BLaER1 treated with 17β-estradiol and CSF1 and Interleukin-3, amounts not matched to agents 10 nM and 100 nM (cell line): Measurements from ENCODE around the gene ZNF175.
A peak's percentile ranks its signal among the peaks of the same experiment; 100 is the strongest.

Source experiments
- H3K27ac ChIP-seq, 11 experiments: shearing (Covaris generic); formaldehyde crosslinking; 2 replicates each; pipeline ENCODE4 v1.8.1; 2022
- H3K27me3 ChIP-seq, 11 experiments: shearing (Covaris generic); formaldehyde crosslinking; 2 replicates each; pipeline ENCODE4 v1.8.1; 2022
- H3K36me3 ChIP-seq, 11 experiments: shearing (Covaris generic); formaldehyde crosslinking; 2 replicates each; pipeline ENCODE4 v1.8.1; 2022
- H3K4me1 ChIP-seq, 10 experiments: shearing (Covaris generic); formaldehyde crosslinking; 2 replicates each; pipeline ENCODE4 v1.8.1; 2022
- H3K4me2 ChIP-seq, 11 experiments: shearing (Covaris generic); formaldehyde crosslinking; 2 replicates each; pipeline ENCODE4 v1.8.1; 2022
- H3K4me3 ChIP-seq, 10 experiments: shearing (Covaris generic); formaldehyde crosslinking; 2 replicates each; pipeline ENCODE4 v1.8.1; 2022
- H3K9ac ChIP-seq, 11 experiments: shearing (Covaris generic); formaldehyde crosslinking; 2 replicates each; pipeline ENCODE4 v1.8.1; 2022
- H3K9me3 ChIP-seq, 11 experiments: shearing (Covaris generic); formaldehyde crosslinking; replicated peaks in 1 of 11; 2 replicates each; pipeline ENCODE4 v1.8.1; 2022
- H4K20me1 ChIP-seq, 11 experiments: shearing (Covaris generic); formaldehyde crosslinking; 2 replicates each; pipeline ENCODE4 v1.8.1; 2022
- Cebpa-rat ChIP-seq, 11 experiments: shearing (Covaris generic); IDR thresholded peaks; 2 replicates each; pipeline ENCODE4 v1.8.1; 2022

ZNF175 gene

DNA sequence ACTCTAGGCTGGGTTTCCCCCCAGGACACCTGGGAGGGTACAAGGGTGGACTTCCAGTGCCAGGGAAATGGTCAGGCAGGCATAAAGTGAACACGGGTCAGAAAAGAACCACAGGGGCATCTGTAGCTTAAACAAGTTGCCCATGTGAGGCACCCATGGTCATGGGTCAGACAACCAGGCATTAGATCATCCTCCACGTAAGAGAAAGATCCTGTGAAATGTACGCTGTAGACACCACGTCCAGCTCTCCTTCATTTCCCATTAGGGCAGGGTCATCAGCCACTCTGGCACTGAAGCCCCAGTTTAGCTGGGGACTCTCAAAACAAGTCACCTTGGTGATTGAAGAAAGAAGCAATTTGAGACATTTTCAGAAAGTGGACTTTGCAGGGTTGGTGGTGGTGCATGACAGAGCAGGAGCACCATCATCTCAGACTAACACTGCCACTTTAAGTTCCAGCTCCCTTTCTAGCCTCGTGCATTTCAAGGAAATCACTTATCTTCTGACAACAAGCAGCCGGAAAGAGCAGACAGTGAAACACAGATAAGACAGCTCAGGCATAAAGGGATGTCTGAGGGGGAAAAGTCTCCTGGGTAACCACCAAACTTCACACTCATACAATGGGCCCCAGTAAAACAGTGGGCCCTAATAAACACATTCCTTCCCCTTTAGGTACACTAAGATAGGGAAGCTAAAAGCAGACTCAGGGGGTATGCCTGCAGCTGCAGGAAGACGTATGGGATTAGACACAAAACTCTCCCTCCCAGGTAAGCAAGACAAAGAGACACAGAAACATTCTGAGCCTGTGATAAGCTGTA is 23.5 kb upstream of the ZNF175 start:
- TF ChIP-seq Cebpa-rat (IDR thresholded peaks at IDR 0.05), result no peak
- H3K4me1 ChIP-seq, result peaks cover 68 to 99% (median 87%) of the 10 kb centered on the region in 10 experiments
- peak overlapping the region in 4 of 10 experiments; percentile 15 to 39 (median 30); a peak in 5 of 20 replicates for H3K4me3 ChIP-seq
- no peaks in the 10 kb centered on the region for H3K9me3 ChIP-seq
- peak overlapping the region in 9 of 11 experiments; percentile 53 to 93 (median 88); a peak in 18 of 22 replicates for H3K27ac ChIP-seq
- H4K20me1 ChIP-seq, result peaks cover 0 to 29% (median 0%) of the 10 kb centered on the region in 11 experiments; a peak in 2 of 22 replicates
- peaks cover 0 to 9% (median 0%) of the 10 kb centered on the region in 11 experiments; a peak in 1 of 22 replicates for H3K27me3 ChIP-seq
- H3K36me3 ChIP-seq, result no peaks in the 10 kb centered on the region
- H3K9ac ChIP-seq, result peak overlapping the region in 8 of 11 experiments; percentile 62 to 76 (median 72); a peak in 16 of 22 replicates
- peak overlapping the region; percentile 70 to 97 (median 92) for H3K4me2 ChIP-seq

DNA sequence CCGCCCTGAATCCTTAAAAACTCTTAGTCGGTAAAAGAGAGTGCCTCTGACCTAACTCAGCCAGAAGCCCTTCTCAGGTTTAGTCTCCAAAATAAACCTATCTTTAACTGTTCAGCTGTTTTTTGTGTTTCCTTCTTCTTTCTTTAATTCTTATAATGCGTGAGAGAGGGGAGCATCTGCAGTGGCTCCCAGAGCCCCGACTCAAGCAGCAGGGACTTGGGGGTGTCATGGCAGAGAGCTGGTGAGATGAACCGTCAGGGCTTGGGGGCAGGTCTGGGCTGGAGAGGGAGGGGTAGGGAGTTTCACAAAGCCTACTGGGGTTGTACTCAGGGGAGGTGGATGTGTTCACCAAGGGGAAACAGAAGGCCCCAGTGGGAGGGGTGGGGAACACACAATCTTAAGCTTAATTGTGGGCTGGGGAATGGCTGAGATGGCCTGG is 22.9 kb upstream of the ZNF175 start:
- H3K4me2 ChIP-seq, result peak overlapping the region; percentile 70 to 97 (median 92)

DNA sequence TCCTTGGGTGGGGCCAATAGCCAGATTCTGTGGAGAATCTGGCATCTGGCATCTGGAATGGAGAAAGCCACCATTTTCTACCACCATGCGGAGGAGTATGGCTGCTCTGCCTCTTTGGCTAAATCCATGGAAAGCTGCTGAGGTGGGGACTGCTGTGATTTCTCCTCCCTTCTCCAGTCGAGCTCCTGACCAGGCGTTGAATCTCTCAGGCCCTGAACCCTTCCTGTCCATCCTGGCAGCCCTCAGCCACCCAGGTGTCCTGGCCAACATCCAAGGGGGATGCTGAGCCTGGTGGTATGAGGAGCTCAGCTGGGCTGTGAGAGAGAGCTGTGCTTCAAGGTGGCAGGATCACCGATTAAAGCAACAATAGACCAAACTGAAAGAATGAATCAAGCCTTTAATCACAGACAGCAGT is 22.2 kb upstream of the ZNF175 start:
- Histone ChIP-seq H3K27me3 (0 out of 22 replicates have a peak, but pooled peaks cover 0 to 3% (median 0%) of the 10 kb centered on the region in 11 experiments), H3K9me3 (no peaks in the 10 kb centered on the region), H3K36me3 (no peaks in the 10 kb centered on the region), H3K4me3 (0 out of 20 replicates have a peak overlapping the region, but pooled peaks of 1 of the 10 experiments have one; percentile 6), H4K20me1 (peaks cover 0 to 23% (median 0%) of the 10 kb centered on the region in 11 experiments; a peak in 2 of 22 replicates), H3K4me1 (peaks cover 68 to 97% (median 86%) of the 10 kb centered on the region in 10 experiments), H3K27ac (peak overlapping the region in 8 of 11 experiments; percentile 79 to 93 (median 88); a peak in 15 of 22 replicates), H3K4me2 (peak overlapping the region; percentile 52 to 97 (median 91)), H3K9ac (peak overlapping the region in 6 of 11 experiments; percentile 20 to 76 (median 63); a peak in 9 of 22 replicates)
- no peak for TF ChIP-seq Cebpa-rat (IDR thresholded peaks at IDR 0.05)

More for the DNA sequence above, 22.9 kb upstream of the ZNF175 start:
- Histone ChIP-seq H3K4me3 (0 out of 20 replicates have a peak overlapping the region, but pooled peaks of 1 of the 10 experiments have one; percentile 7), H3K9me3 (no peaks in the 10 kb centered on the region), H3K4me1 (peaks cover 68 to 99% (median 87%) of the 10 kb centered on the region in 10 experiments), H4K20me1 (peaks cover 0 to 26% (median 0%) of the 10 kb centered on the region in 11 experiments; a peak in 2 of 22 replicates), H3K27me3 (0 out of 22 replicates have a peak, but pooled peaks cover 0 to 3% (median 0%) of the 10 kb centered on the region in 11 experiments), H3K9ac (peak overlapping the region in 8 of 11 experiments; percentile 62 to 76 (median 72); a peak in 16 of 22 replicates), H3K27ac (peak overlapping the region in 9 of 11 experiments; percentile 53 to 93 (median 88); a peak in 17 of 22 replicates), H3K36me3 (no peaks in the 10 kb centered on the region)
- peak in 2 of 11 experiments; percentile 23 to 26; a peak in 1 of 22 replicates for TF ChIP-seq Cebpa-rat (IDR thresholded peaks at IDR 0.05)

DNA sequence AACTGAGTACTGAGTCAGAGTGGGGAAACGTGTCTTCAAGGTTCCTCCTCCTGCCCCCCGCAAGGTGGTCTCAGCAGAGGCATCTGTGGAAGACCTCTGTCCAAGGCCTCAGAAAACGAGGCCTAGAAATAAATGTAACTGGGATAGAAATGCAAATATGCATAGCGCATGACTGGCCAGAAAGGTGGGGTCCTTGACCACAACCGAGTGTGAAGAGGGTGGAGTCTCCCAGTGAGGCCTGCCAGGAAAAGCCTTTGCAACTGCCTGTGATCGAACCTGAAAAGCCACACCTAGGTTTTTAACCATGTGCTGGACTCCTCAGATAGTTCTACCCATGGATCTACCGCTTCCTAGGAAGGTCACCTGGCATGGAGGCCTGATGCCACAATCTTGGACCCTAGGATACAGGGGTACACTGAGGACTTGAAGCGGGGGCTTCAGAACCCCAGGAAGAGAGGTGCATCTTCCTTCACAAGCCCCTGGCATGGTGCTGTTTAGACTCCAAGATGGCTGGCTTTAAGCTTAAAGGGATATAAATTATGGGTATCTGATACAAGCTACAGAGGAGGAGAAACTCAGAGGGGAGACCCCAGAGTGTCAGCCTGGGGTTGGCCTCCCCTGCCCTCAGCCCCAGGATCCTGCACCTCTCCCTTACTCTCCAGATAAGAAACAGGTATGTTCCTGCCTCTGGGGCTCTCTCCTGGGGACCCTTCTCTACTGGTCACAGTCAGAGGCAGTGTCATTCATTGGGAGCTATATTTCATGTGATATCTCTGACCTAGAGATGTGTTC is 21.4 kb upstream of the ZNF175 start:
- Histone ChIP-seq H3K4me3 (no peak overlapping the region), H3K27ac (peak overlapping the region in 8 of 11 experiments; percentile 79 to 93 (median 88); a peak in 14 of 22 replicates), H3K9ac (peak overlapping the region in 3 of 11 experiments; percentile 20 to 76 (median 71); a peak in 3 of 22 replicates), H3K4me2 (peak overlapping the region; percentile 52 to 97 (median 91)), H3K36me3 (no peaks in the 10 kb centered on the region), H3K4me1 (peaks cover 68 to 89% (median 79%) of the 10 kb centered on the region in 10 experiments), H3K27me3 (0 out of 22 replicates have a peak, but pooled peaks cover 0 to 3% (median 0%) of the 10 kb centered on the region in 11 experiments), H4K20me1 (peaks cover 0 to 23% (median 0%) of the 10 kb centered on the region in 11 experiments; a peak in 2 of 22 replicates), H3K9me3 (0 out of 22 replicates have a peak, but pooled peaks cover 0 to 2% (median 0%) of the 10 kb centered on the region in 11 experiments)
- TF ChIP-seq Cebpa-rat (IDR thresholded peaks at IDR 0.05), result no peak

- H3K4me1 ChIP-seq, result peaks cover 61 to 76% (median 66%) of the 10 kb centered on the region in 10 experiments
- TF ChIP-seq Cebpa-rat (IDR thresholded peaks at IDR 0.05), result no peak
- H3K9me3 ChIP-seq, result 0 out of 22 replicates have a peak, but pooled peaks cover 0 to 5% (median 0%) of the 10 kb centered on the region in 11 experiments
- peak overlapping the region; percentile 80 to 97 (median 91) for H3K4me2 ChIP-seq
- H3K27ac ChIP-seq, result peak overlapping the region in 8 of 11 experiments; percentile 49 to 93 (median 82); a peak in 15 of 22 replicates
- H3K36me3 ChIP-seq, result no peaks in the 10 kb centered on the region
- H3K4me3 ChIP-seq, result peak overlapping the region in 6 of 10 experiments; percentile 2 to 52 (median 27); a peak in 9 of 20 replicates
- H3K9ac ChIP-seq, result peak overlapping the region in 5 of 11 experiments; percentile 18 to 62 (median 41); a peak in 8 of 22 replicates
- peaks cover 0 to 19% (median 0%) of the 10 kb centered on the region in 11 experiments; a peak in 2 of 22 replicates for H4K20me1 ChIP-seq
- H3K27me3 ChIP-seq, result no peaks in the 10 kb centered on the region
Measured at GRCh38 chr19:51550848-51551672, 20.0 kb upstream of the ZNF175 start.

GRCh38 chr19:51551673-51552432 is 19.2 kb upstream of the ZNF175 start:
- TF ChIP-seq Cebpa-rat (IDR thresholded peaks at IDR 0.05), result no peak
- peak overlapping the region in 8 of 11 experiments; percentile 49 to 93 (median 82); a peak in 15 of 22 replicates for H3K27ac ChIP-seq
- H3K9me3 ChIP-seq, result 0 out of 22 replicates have a peak, but pooled peaks cover 0 to 5% (median 0%) of the 10 kb centered on the region in 11 experiments
- H3K4me2 ChIP-seq, result peak overlapping the region; percentile 80 to 97 (median 91)
- H3K36me3 ChIP-seq, result no peaks in the 10 kb centered on the region
- no peaks in the 10 kb centered on the region for H3K27me3 ChIP-seq
- peaks cover 0 to 14% (median 0%) of the 10 kb centered on the region in 11 experiments; a peak in 2 of 22 replicates for H4K20me1 ChIP-seq
- H3K9ac ChIP-seq, result peak overlapping the region in 6 of 11 experiments; percentile 8 to 62 (median 42); a peak in 9 of 22 replicates
- peak overlapping the region in 6 of 10 experiments; percentile 2 to 52 (median 27); a peak in 9 of 20 replicates for H3K4me3 ChIP-seq
- H3K4me1 ChIP-seq, result peaks cover 53 to 68% (median 58%) of the 10 kb centered on the region in 10 experiments
